ENCODE measurements around the gene KLHL1. TPM values are rescaled to one million over a fixed set of nuclear protein-coding genes. Genes with fewer than 3 reads are reported as not detected.

Gene KLHL1
- total and polyA plus RNA-seq, 2 experiments from 2014 or later, result not detected

- H3K4me1 ChIP-seq (ENCODE audit: insufficient read depth), result no peaks in the 10 kb centered on the region
- H3K36me3 ChIP-seq (ENCODE audit: low read depth), result no peaks in the 10 kb centered on the region
- H3K4me3 ChIP-seq, result no peak overlapping the region
- no peaks in the 10 kb centered on the region for H4K20me1 ChIP-seq (ENCODE audit: insufficient read depth)
- H2AFZ ChIP-seq, result no peak overlapping the region
- H3K27ac ChIP-seq, result no peak overlapping the region
- no peaks in the 10 kb centered on the region for H3K9me3 ChIP-seq (ENCODE audit: low read depth)
- H3F3A ChIP-seq (ENCODE audit: insufficient read depth), result no peaks in the 10 kb centered on the region
- no peaks in the 10 kb centered on the region for H3K27me3 ChIP-seq (replicated peaks; ENCODE audit: insufficient read depth)
- no peak overlapping the region for H3K9ac ChIP-seq
- in situ Hi-C loops (cut with MboI), result no loop called here
- no peak for DNase-seq
- H3K79me2 ChIP-seq (ENCODE audit: insufficient read depth), result no peaks in the 10 kb centered on the region
- H3K9me2 ChIP-seq (ENCODE audit: insufficient read depth), result no peaks in the 10 kb centered on the region
- no peak overlapping the region for H3K4me2 ChIP-seq (ENCODE audit: unreplicated experiment)
- no peak for TF ChIP-seq EZH2phosphoT487 (IDR thresholded peaks at IDR 0.05; ENCODE audit: insufficient read depth, low read depth)
Measured at GRCh38 chr13:69720278-69720983, 387.8 kb downstream of the KLHL1 start.

- Histone ChIP-seq H3K4me2 (ENCODE audit: unreplicated experiment) (no peak overlapping the region), H3K27ac (no peak overlapping the region), H3K4me3 (no peak overlapping the region), H3F3A (ENCODE audit: insufficient read depth) (no peaks in the 10 kb centered on the region), H3K9me2 (ENCODE audit: insufficient read depth) (no peaks in the 10 kb centered on the region), H3K27me3 (replicated peaks; ENCODE audit: insufficient read depth) (no peaks in the 10 kb centered on the region), H3K9ac (no peak overlapping the region), H3K79me2 (ENCODE audit: insufficient read depth) (no peaks in the 10 kb centered on the region), H3K4me1 (ENCODE audit: insufficient read depth) (no peaks in the 10 kb centered on the region), H2AFZ (no peak overlapping the region), H4K20me1 (ENCODE audit: insufficient read depth) (no peaks in the 10 kb centered on the region), H3K9me3 (ENCODE audit: low read depth) (no peaks in the 10 kb centered on the region), H3K36me3 (ENCODE audit: low read depth) (no peaks in the 10 kb centered on the region)
- TF ChIP-seq EZH2 (IDR thresholded peaks at IDR 0.05; ENCODE audit: insufficient read depth, poor library complexity, severe bottlenecking) (no peak), EZH2phosphoT487 (IDR thresholded peaks at IDR 0.05; ENCODE audit: insufficient read depth, low read depth) (no peak)
- in situ Hi-C loops (cut with MboI), result no loop called here
- no peak for DNase-seq
Measured at GRCh38 chr13:69706807-69707206, 401.4 kb downstream of the KLHL1 start.

GRCh38 chr13:69704311-69704710, 403.9 kb downstream of the KLHL1 start:
- Histone ChIP-seq H3K79me2 (ENCODE audit: insufficient read depth) (no peaks in the 10 kb centered on the region), H3K27me3 (replicated peaks; ENCODE audit: insufficient read depth) (no peaks in the 10 kb centered on the region), H3F3A (ENCODE audit: insufficient read depth) (no peaks in the 10 kb centered on the region), H4K20me1 (ENCODE audit: insufficient read depth) (no peaks in the 10 kb centered on the region), H3K9ac (no peak overlapping the region), H3K36me3 (ENCODE audit: low read depth) (no peaks in the 10 kb centered on the region), H3K4me1 (ENCODE audit: insufficient read depth) (no peaks in the 10 kb centered on the region), H3K9me3 (ENCODE audit: low read depth) (no peaks in the 10 kb centered on the region), H3K9me2 (ENCODE audit: insufficient read depth) (no peaks in the 10 kb centered on the region), H3K4me3 (no peak overlapping the region), H2AFZ (no peak overlapping the region), H3K4me2 (ENCODE audit: unreplicated experiment) (no peak overlapping the region), H3K27ac (no peak overlapping the region)
- in situ Hi-C loops (cut with MboI), result no loop called here
- WGBS, 2 experiments (ENCODE audit: low coverage in 1 of 2, low lambda C conversion rate in 2 of 2, missing lambda C conversion rate in 2 of 2), result 0% methylated on average over 1 of the region's 1 CpG
- no peak for TF ChIP-seq EZH2 (IDR thresholded peaks at IDR 0.05; ENCODE audit: insufficient read depth, poor library complexity, severe bottlenecking)
- TF ChIP-seq EZH2phosphoT487 (IDR thresholded peaks at IDR 0.05; ENCODE audit: insufficient read depth, low read depth), result no peak
- no peak for DNase-seq

- Histone ChIP-seq H3K79me2 (ENCODE audit: insufficient read depth) (no peaks in the 10 kb centered on the region), H3K4me1 (ENCODE audit: insufficient read depth) (no peaks in the 10 kb centered on the region), H3K4me2 (ENCODE audit: unreplicated experiment) (no peak overlapping the region), H2AFZ (no peak overlapping the region), H3K27me3 (replicated peaks; ENCODE audit: insufficient read depth) (no peaks in the 10 kb centered on the region), H3K27ac (no peak overlapping the region), H3K36me3 (ENCODE audit: low read depth) (no peaks in the 10 kb centered on the region), H3K4me3 (no peak overlapping the region), H3K9me2 (ENCODE audit: insufficient read depth) (no peaks in the 10 kb centered on the region), H3K9ac (no peak overlapping the region), H4K20me1 (ENCODE audit: insufficient read depth) (no peaks in the 10 kb centered on the region), H3K9me3 (ENCODE audit: low read depth) (no peaks in the 10 kb centered on the region), H3F3A (ENCODE audit: insufficient read depth) (no peaks in the 10 kb centered on the region)
- WGBS, 2 experiments (ENCODE audit: low coverage in 1 of 2, low lambda C conversion rate in 2 of 2, missing lambda C conversion rate in 2 of 2), result 7 to 13% methylated on average over 3 of the region's 3 CpGs
- no peak for TF ChIP-seq EZH2phosphoT487 (IDR thresholded peaks at IDR 0.05; ENCODE audit: insufficient read depth, low read depth)
- TF ChIP-seq EZH2 (IDR thresholded peaks at IDR 0.05; ENCODE audit: insufficient read depth, poor library complexity, severe bottlenecking), result no peak
- in situ Hi-C loops (cut with MboI), result no loop called here
- no peak for DNase-seq
Measured at GRCh38 chr13:69690999-69691398, 417.3 kb downstream of the KLHL1 start.

Data from GM23248 (cell line).